Natural killer cell (primary cell): Measurements from ENCODE around the gene OR4B1. TPM values are rescaled to one million over a fixed set of nuclear protein-coding genes. Genes with fewer than 3 reads are reported as not detected.

Experiments used
- ATAC-seq, 3 donors: fragments of 150-1000 bp in 2 of 3; fragments of 200-7000 bp in 1 of 3; cut with Tn5 transposase; 1 replicate in 1 of 3; 2 replicates in 2 of 3; pipeline ENCODE4 v1.10.0; 2021; ENCODE audit warnings: mild to moderate bottlenecking in 2 of 3, moderate library complexity in 2 of 3
- DNase-seq, 2 donors: peaks; one replicate each; pipeline versions ENCODE4 v3.0.0 to v3.0.0-alpha.2; 2013 to 2021; ENCODE audit warnings: mixed read lengths in 1 of 2
- H3K27ac ChIP-seq: one replicate; pipeline ENCODE4 v1.5.1; 2013; ENCODE audit warnings: mild to moderate bottlenecking, low read length
- H3K27me3 ChIP-seq: one replicate; pipeline ENCODE4 v1.6.1; 2013; ENCODE audit warnings: low read length; ENCODE audit not compliant: control insufficient read depth, insufficient read depth
- H3K36me3 ChIP-seq: one replicate; pipeline ENCODE4 v1.6.1; 2013; ENCODE audit warnings: low read length; ENCODE audit not compliant: control insufficient read depth, insufficient read depth
- H3K4me1 ChIP-seq: one replicate; pipeline ENCODE4 v1.6.1; 2013; ENCODE audit warnings: low read length; ENCODE audit not compliant: control insufficient read depth, insufficient read depth
- H3K4me3 ChIP-seq: one replicate; pipeline ENCODE4 v1.5.1; 2013; ENCODE audit warnings: low read length
- H3K9me3 ChIP-seq: one replicate; pipeline ENCODE4 v1.6.1; 2013; ENCODE audit warnings: low read length; ENCODE audit not compliant: control insufficient read depth, insufficient read depth
- H3K27ac Mint-ChIP-seq, 2 donors: one replicate each; pipeline ENCODE4 v1.8.0; 2022; ENCODE audit warnings: mild to moderate bottlenecking in 2 of 2, mixed read lengths in 2 of 2, moderate library complexity in 1 of 2
- H3K27me3 Mint-ChIP-seq, 2 donors: one replicate each; pipeline ENCODE4 v1.8.0; 2022; ENCODE audit warnings: low read depth in 2 of 2, mixed read lengths in 2 of 2
- H3K36me3 Mint-ChIP-seq: one replicate; pipeline ENCODE4 v1.8.0; 2022; ENCODE audit warnings: mixed read lengths
- H3K4me1 Mint-ChIP-seq, 2 donors: one replicate each; pipeline ENCODE4 v1.8.0; 2022; ENCODE audit warnings: mixed read lengths in 2 of 2
- H3K4me3 Mint-ChIP-seq: one replicate; pipeline ENCODE4 v1.8.0; 2022; ENCODE audit warnings: mild to moderate bottlenecking, moderate library complexity, mixed read lengths
- H3K9me3 Mint-ChIP-seq, 2 donors: one replicate each; pipeline ENCODE4 v1.8.0; 2022; ENCODE audit warnings: mixed read lengths in 2 of 2
- WGBS: methylation state at CpG from one replicate; pipeline ENCODE4 v1.1.7; 2013; ENCODE audit warnings: missing lambda C conversion rate; ENCODE audit not compliant: insufficient coverage; 5-methylcytosine and 5-hydroxymethylcytosine counted together
- intact Hi-C: fragments of 100-400 bp; cut with micrococcal nuclease; formaldehyde crosslinking; loops from one replicate; pipeline ENCODE4 v1.14.2; 2022
- total RNA-seq, 4 donors: library from RNA; stranded (reverse); fragments of 120-200 nt in 1 of 4; gene quantifications; one replicate each; pipeline versions ENCODE4 v1.2.3 to v1.2.4, GENCODE V29; 2013 to 2022
- TF ChIP-seq, protein P1 (sequence below): fragments of 200-600 bp; IDR thresholded peaks from one replicate; pipeline ENCODE4 v1.8.0; 2022; ENCODE audit warnings: antibody characterized with exemption

The OR4B1 gene
- total RNA-seq, result not detected
- not detected for total RNA-seq (2013)

DNA sequence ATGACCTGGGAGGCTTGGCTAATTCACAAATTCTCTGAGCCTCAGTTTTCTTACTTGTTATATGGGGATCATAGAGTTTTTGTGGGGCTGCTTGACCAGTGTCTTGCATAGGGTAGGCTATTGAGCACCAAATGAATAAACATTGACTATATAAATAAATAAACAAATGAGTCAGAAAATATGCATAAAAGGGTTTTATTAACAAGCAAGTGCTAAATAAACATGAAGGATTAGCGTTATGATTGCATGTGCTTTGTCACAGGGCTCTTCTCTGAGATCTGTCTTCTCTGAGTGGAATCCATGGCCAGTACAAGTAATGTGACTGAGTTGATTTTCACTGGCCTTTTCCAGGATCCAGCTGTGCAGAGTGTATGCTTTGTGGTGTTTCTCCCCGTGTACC is at the start of gene OR4B1:
Gene OR4B1 (plus strand): TSS at position 301 of the 400 bp plus-strand sequence. CDS start 0 bp downstream, at position 301.
- H3K4me3 ChIP-seq, result no peak within 1 kb of the TSS
- ATAC-seq (no peak), DNase-seq (no peak)
- Mint-ChIP-seq H3K27me3 (peaks cover 6 to 18% of the 10 kb centered on the region in 2 donors), H3K9me3 (no peaks in the 10 kb centered on the region), H3K4me3 (no peak within 1 kb of the TSS), H3K4me1 (no peaks in the 10 kb centered on the region), H3K36me3 (no peaks in the 10 kb centered on the region), H3K27ac (no peak within 1 kb of the TSS)
- 84% methylated on average over 2 of the region's 2 CpGs for WGBS
- no peaks in the 10 kb centered on the region for H3K9me3 ChIP-seq
- H3K4me1 ChIP-seq, result no peaks in the 10 kb centered on the region
- no peak within 1 kb of the TSS for H3K27ac ChIP-seq
- no peaks in the 10 kb centered on the region for H3K27me3 ChIP-seq
- no peaks in the 10 kb centered on the region for H3K36me3 ChIP-seq
- TF ChIP-seq, protein P1, sequence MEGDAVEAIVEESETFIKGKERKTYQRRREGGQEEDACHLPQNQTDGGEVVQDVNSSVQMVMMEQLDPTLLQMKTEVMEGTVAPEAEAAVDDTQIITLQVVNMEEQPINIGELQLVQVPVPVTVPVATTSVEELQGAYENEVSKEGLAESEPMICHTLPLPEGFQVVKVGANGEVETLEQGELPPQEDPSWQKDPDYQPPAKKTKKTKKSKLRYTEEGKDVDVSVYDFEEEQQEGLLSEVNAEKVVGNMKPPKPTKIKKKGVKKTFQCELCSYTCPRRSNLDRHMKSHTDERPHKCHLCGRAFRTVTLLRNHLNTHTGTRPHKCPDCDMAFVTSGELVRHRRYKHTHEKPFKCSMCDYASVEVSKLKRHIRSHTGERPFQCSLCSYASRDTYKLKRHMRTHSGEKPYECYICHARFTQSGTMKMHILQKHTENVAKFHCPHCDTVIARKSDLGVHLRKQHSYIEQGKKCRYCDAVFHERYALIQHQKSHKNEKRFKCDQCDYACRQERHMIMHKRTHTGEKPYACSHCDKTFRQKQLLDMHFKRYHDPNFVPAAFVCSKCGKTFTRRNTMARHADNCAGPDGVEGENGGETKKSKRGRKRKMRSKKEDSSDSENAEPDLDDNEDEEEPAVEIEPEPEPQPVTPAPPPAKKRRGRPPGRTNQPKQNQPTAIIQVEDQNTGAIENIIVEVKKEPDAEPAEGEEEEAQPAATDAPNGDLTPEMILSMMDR, result no peak
- intact Hi-C loops, result no loop called here

GRCh38 chr11:48167380-48167779 is 49.2 kb upstream of the OR4B1 start:
- Mint-ChIP-seq H3K9me3 (no peaks in the 10 kb centered on the region), H3K36me3 (peaks cover 5% of the 10 kb centered on the region), H3K4me3 (no peak overlapping the region), H3K27ac (peak overlapping the region in 1 of 2 donors; percentile 7), H3K4me1 (peaks cover 24 to 27% of the 10 kb centered on the region in 2 donors), H3K27me3 (no peaks in the 10 kb centered on the region)
- ATAC-seq, result no peak
- H3K36me3 ChIP-seq, result peaks cover 47% of the 10 kb centered on the region
- peaks cover 8% of the 10 kb centered on the region for H3K4me1 ChIP-seq
- intact Hi-C loops, result no loop called here
- TF ChIP-seq, protein P1, result no peak
- 100% methylated on average over 6 of the region's 6 CpGs for WGBS
- no peaks in the 10 kb centered on the region for H3K9me3 ChIP-seq
- H3K4me3 ChIP-seq, result no peak overlapping the region
- DNase-seq, result no peak
- no peak overlapping the region for H3K27ac ChIP-seq
- no peaks in the 10 kb centered on the region for H3K27me3 ChIP-seq

- Mint-ChIP-seq H3K4me1 (peaks cover 18 to 32% of the 10 kb centered on the region in 2 donors), H3K36me3 (no peaks in the 10 kb centered on the region), H3K9me3 (no peaks in the 10 kb centered on the region), H3K4me3 (no peak overlapping the region), H3K27ac (peak overlapping the region in 1 of 2 donors; percentile 63), H3K27me3 (no peaks in the 10 kb centered on the region)
- intact Hi-C loops, result no loop called here
- Histone ChIP-seq H3K27ac (no peak overlapping the region), H3K9me3 (no peaks in the 10 kb centered on the region), H3K4me3 (no peak overlapping the region), H3K36me3 (peaks cover 34% of the 10 kb centered on the region), H3K4me1 (peaks cover 8% of the 10 kb centered on the region), H3K27me3 (no peaks in the 10 kb centered on the region)
- ATAC-seq (no peak), DNase-seq (no peak)
- TF ChIP-seq, protein P1, result no peak
- 88% methylated on average over 6 of the region's 6 CpGs for WGBS
These were observed 47.8 kb upstream of the OR4B1 start for GRCh38 chr11:48168815-48169214.

DNA sequence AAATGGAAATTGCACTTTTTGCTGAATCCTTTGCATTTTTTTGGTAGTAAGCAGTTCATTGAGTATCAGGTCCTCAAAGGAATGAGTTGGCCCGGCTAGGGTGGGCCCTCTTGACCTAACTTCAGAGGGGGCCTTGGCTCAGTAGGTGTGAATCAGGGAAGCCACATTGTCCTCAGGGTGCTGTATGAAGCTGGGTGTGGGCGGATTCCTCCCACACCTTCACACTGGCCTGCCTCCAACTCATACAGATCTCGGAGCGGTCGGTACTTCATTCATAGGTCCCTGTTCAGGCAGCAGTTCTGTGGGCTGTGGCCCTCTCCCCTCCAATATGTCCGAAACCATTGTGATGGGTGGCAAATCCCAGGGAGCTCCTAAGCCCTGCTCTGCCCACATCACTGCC is 47.4 kb upstream of the OR4B1 start:
- Mint-ChIP-seq H3K4me3 (no peak overlapping the region), H3K9me3 (no peaks in the 10 kb centered on the region), H3K4me1 (peaks cover 18 to 32% of the 10 kb centered on the region in 2 donors), H3K27ac (peak overlapping the region; percentile 17 to 63), H3K27me3 (no peaks in the 10 kb centered on the region), H3K36me3 (no peaks in the 10 kb centered on the region)
- TF ChIP-seq, protein P1, result no peak
- no peak for ATAC-seq
- Histone ChIP-seq H3K27ac (no peak overlapping the region), H3K4me3 (no peak overlapping the region), H3K27me3 (no peaks in the 10 kb centered on the region), H3K9me3 (no peaks in the 10 kb centered on the region), H3K4me1 (peaks cover 8% of the 10 kb centered on the region), H3K36me3 (peaks cover 30% of the 10 kb centered on the region)
- intact Hi-C loops, result no loop called here
- no peak for DNase-seq
- WGBS, result 94% methylated on average over 6 of the region's 6 CpGs
